ENCODE data around the gene KAT2B.
"Not testable (repeated sequence)": the region's sequence is repeated elsewhere in the genome, so short reads cannot be mapped to it uniquely, and the experiment has no call there.

The KAT2B gene

DNA sequence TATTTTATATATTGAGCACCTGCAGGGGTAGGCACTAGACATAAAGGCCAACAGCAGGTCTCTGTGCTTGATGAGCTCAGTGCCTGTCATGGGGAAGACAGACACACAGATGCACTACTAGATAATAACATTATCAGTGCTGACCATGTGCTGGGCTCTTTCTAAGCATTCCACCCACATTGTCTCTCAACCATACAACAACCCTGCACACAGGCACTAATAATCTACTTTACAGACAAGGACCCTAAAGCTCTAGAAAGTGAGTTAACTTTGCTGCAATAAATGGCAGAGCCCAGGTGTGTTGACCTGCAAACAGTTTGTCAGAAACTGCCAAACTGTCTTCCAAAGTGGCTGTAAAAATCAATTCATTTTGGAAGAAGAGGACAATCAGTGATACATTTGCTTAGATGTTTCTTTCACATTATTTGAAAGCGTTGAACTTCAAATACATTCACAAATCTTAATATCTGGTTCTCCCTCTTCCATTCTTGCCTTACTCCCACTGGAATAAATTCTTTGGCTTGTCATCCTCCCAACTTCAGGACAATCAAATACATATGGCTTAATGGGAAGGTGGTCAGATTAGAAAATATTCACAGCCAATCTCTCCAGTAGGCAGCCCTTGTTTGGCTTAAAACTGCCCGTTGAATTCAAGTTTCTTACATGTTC, 17.2 kb upstream of the KAT2B start:
- H3K27ac ChIP-seq (ENCODE audit: low read depth, low read length), result no peak overlapping the region
- no peaks in the 10 kb centered on the region for H3K9me3 ChIP-seq (ENCODE audit: control insufficient read depth in 1 of 2, low read length in 2 of 2)
- no peak overlapping the region for H3K4me3 ChIP-seq (ENCODE audit: low read depth in 1 of 2, low read length in 2 of 2)
- no peaks in the 10 kb centered on the region for H3K27me3 ChIP-seq (ENCODE audit: control insufficient read depth in 1 of 2, insufficient read depth in 2 of 2, low read length in 2 of 2)
- no peaks in the 10 kb centered on the region for H3K36me3 ChIP-seq (ENCODE audit: control insufficient read depth in 1 of 2, insufficient read depth in 2 of 2, low read length in 2 of 2)
- H3K9ac ChIP-seq (ENCODE audit: low read depth in 1 of 2, low read length in 2 of 2), result no peak overlapping the region
- peaks cover 4 to 10% of the 10 kb centered on the region in 2 donors for H3K4me1 ChIP-seq (ENCODE audit: control insufficient read depth in 1 of 2, insufficient read depth in 2 of 2, low read length in 2 of 2)

DNA sequence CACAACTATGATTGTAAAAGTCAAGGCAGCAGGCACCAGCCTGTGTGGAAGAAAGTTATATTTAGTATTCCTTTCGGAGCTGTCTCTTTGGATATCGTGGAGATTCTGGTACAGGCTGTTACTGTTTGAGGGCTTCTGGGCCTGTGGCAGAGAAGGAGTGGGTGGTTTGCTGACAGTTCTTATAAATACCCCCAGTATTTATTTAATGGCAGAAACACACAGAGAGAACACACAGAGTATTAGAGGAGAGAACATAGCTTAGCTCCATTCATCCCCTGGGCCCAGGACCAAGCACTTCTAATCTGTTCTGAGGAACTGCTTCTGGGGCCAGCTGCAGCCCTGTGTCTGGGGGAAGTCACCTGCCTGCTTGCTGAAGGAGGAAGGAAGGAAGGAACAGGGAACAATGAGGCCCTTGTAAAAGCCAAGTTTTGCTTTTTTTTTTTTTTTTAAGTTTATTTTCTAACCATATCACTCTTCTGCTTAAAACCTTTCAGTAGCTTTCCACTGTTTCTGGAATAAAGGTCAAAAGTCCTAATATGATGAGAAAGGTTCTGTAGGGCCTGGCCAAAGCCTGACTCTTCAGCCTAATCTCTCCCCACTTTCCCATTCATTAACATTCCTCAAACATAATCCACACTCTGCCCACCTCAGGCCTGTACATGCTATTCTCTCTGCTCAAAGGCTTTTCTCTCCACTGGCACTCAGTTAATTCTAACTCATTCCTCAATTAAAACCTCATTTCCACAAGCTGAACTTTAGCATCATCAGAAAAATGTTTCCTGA, 16.4 kb upstream of the KAT2B start:
- no peak overlapping the region for H3K4me3 ChIP-seq (ENCODE audit: low read depth in 1 of 2, low read length in 2 of 2)
- peaks cover 4 to 10% of the 10 kb centered on the region in 2 donors for H3K4me1 ChIP-seq (ENCODE audit: control insufficient read depth in 1 of 2, insufficient read depth in 2 of 2, low read length in 2 of 2)
- H3K36me3 ChIP-seq (ENCODE audit: control insufficient read depth in 1 of 2, insufficient read depth in 2 of 2, low read length in 2 of 2), result no peaks in the 10 kb centered on the region
- no peaks in the 10 kb centered on the region for H3K9me3 ChIP-seq (ENCODE audit: control insufficient read depth in 1 of 2, low read length in 2 of 2)
- H3K9ac ChIP-seq (ENCODE audit: low read depth in 1 of 2, low read length in 2 of 2), result no peak overlapping the region
- H3K27me3 ChIP-seq (ENCODE audit: control insufficient read depth in 1 of 2, insufficient read depth in 2 of 2, low read length in 2 of 2), result no peaks in the 10 kb centered on the region
- no peak overlapping the region for H3K27ac ChIP-seq (ENCODE audit: low read depth, low read length)

DNA sequence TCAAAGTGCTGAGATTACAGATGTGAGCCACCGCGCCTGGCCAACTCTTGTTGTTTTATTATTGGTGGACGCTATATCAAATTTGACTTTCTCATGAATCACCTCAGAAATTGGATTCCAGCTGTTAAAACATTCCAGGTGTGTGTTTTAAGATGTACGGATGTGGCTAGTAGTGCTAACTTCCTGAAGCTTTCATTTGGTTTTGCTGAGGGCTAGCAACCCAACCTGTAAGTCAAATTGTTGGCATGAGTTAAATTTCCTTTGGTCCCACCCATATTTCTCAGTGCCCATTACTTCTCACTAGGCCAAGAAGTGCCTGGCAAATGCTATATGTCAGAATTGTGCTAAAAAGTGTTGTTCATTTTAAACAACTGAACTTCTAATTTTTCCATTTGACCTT, 13.1 kb upstream of the KAT2B start:
- H3K4me1 ChIP-seq (ENCODE audit: control insufficient read depth in 1 of 2, insufficient read depth in 2 of 2, low read length in 2 of 2), result peaks cover 4 to 10% of the 10 kb centered on the region in 2 donors
- H3K9ac ChIP-seq (ENCODE audit: low read depth in 1 of 2, low read length in 2 of 2), result no peak overlapping the region
- no peak overlapping the region for H3K27ac ChIP-seq (ENCODE audit: low read depth, low read length)
- no peaks in the 10 kb centered on the region for H3K9me3 ChIP-seq (ENCODE audit: control insufficient read depth in 1 of 2, low read length in 2 of 2)
- no peaks in the 10 kb centered on the region for H3K27me3 ChIP-seq (ENCODE audit: control insufficient read depth in 1 of 2, insufficient read depth in 2 of 2, low read length in 2 of 2)
- no peaks in the 10 kb centered on the region for H3K36me3 ChIP-seq (ENCODE audit: control insufficient read depth in 1 of 2, insufficient read depth in 2 of 2, low read length in 2 of 2)
- no peak overlapping the region for H3K4me3 ChIP-seq (ENCODE audit: low read depth in 1 of 2, low read length in 2 of 2)

DNA sequence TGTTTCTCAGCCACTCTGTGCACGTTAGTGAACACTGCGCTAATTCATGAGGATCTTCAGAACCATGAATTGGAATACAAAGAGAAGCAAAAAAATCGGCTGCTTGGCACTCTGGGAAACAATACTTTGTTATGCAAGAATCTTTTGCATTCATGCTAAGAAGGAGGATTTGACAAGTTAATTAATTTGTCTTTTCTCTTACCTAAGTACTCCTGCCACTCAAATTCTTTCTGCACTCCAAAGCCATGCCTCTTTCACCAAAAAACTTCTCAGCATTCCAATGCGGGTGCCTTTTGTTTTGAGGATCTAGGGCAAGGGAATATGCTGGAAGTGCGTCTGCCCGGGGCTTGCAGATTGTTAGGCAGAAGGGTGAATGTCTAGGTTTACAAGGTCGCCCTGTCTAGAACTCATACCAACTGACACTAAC, 11.3 kb upstream of the KAT2B start:
- no peak overlapping the region for H3K4me3 ChIP-seq (ENCODE audit: low read depth in 1 of 2, low read length in 2 of 2)
- no peak overlapping the region for H3K9ac ChIP-seq (ENCODE audit: low read depth in 1 of 2, low read length in 2 of 2)
- no peaks in the 10 kb centered on the region for H3K36me3 ChIP-seq (ENCODE audit: control insufficient read depth in 1 of 2, insufficient read depth in 2 of 2, low read length in 2 of 2)
- H3K4me1 ChIP-seq (ENCODE audit: control insufficient read depth in 1 of 2, insufficient read depth in 2 of 2, low read length in 2 of 2), result peaks cover 0 to 3% of the 10 kb centered on the region in 2 donors
- H3K27ac ChIP-seq (ENCODE audit: low read depth, low read length), result no peak overlapping the region
- H3K27me3 ChIP-seq (ENCODE audit: control insufficient read depth in 1 of 2, insufficient read depth in 2 of 2, low read length in 2 of 2), result no peaks in the 10 kb centered on the region
- no peaks in the 10 kb centered on the region for H3K9me3 ChIP-seq (ENCODE audit: control insufficient read depth in 1 of 2, low read length in 2 of 2)

DNA sequence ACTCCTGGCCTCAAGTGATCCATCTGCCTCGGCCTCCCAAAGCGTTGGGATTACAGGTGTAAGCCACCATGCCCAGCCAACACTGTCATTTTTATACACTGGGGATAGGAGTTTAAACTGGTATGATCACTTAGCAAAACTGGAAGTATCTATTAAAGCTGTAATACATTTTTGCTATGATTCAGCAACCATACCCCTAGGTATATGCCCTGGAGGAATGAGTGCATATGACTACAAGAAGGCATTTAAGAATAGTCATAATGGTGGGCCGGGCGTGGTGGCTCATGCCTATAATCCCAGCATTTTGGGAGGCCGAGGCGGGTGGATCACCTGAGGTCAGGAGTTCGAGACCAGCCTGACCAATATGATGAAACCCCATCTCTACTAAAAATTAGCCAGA, 8.3 kb upstream of the KAT2B start:
- H3K4me3 ChIP-seq (ENCODE audit: low read depth in 1 of 2, low read length in 2 of 2); H3K9ac ChIP-seq (ENCODE audit: low read depth in 1 of 2, low read length in 2 of 2); H3K4me1 ChIP-seq (ENCODE audit: control insufficient read depth in 1 of 2, insufficient read depth in 2 of 2, low read length in 2 of 2); H3K9me3 ChIP-seq (ENCODE audit: control insufficient read depth in 1 of 2, low read length in 2 of 2); H3K27me3 ChIP-seq (ENCODE audit: control insufficient read depth in 1 of 2, insufficient read depth in 2 of 2, low read length in 2 of 2); H3K27ac ChIP-seq (ENCODE audit: low read depth, low read length); H3K36me3 ChIP-seq (ENCODE audit: control insufficient read depth in 1 of 2, insufficient read depth in 2 of 2, low read length in 2 of 2): not testable (repeated sequence)

DNA sequence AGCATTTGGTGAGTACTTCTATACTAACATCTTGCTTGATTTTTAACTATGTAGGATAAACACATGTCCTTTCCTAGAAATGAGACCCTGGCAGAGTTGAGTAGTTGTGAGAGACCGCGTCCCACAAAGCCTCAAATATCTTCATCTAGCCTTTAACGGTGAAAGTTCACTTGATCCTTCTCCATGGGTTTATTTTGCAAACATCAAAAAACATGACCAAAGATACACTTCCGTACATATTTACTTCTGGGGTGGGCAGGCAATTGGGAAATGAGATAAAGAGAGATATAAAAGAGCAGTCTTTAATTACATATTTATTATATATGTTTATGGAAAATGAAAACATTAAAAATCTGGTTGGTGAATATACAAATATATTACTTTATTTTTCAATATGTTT, 5.2 kb upstream of the KAT2B start:
- H3K4me1 ChIP-seq (ENCODE audit: control insufficient read depth in 1 of 2, insufficient read depth in 2 of 2, low read length in 2 of 2), result peaks cover 9 to 11% of the 10 kb centered on the region in 2 donors
- H3K27ac ChIP-seq (ENCODE audit: low read depth, low read length), result no peak overlapping the region
- no peaks in the 10 kb centered on the region for H3K36me3 ChIP-seq (ENCODE audit: control insufficient read depth in 1 of 2, insufficient read depth in 2 of 2, low read length in 2 of 2)
- no peak overlapping the region for H3K9ac ChIP-seq (ENCODE audit: low read depth in 1 of 2, low read length in 2 of 2)
- no peaks in the 10 kb centered on the region for H3K27me3 ChIP-seq (ENCODE audit: control insufficient read depth in 1 of 2, insufficient read depth in 2 of 2, low read length in 2 of 2)
- no peaks in the 10 kb centered on the region for H3K9me3 ChIP-seq (ENCODE audit: control insufficient read depth in 1 of 2, low read length in 2 of 2)
- H3K4me3 ChIP-seq (ENCODE audit: low read depth in 1 of 2, low read length in 2 of 2), result no peak overlapping the region

DNA sequence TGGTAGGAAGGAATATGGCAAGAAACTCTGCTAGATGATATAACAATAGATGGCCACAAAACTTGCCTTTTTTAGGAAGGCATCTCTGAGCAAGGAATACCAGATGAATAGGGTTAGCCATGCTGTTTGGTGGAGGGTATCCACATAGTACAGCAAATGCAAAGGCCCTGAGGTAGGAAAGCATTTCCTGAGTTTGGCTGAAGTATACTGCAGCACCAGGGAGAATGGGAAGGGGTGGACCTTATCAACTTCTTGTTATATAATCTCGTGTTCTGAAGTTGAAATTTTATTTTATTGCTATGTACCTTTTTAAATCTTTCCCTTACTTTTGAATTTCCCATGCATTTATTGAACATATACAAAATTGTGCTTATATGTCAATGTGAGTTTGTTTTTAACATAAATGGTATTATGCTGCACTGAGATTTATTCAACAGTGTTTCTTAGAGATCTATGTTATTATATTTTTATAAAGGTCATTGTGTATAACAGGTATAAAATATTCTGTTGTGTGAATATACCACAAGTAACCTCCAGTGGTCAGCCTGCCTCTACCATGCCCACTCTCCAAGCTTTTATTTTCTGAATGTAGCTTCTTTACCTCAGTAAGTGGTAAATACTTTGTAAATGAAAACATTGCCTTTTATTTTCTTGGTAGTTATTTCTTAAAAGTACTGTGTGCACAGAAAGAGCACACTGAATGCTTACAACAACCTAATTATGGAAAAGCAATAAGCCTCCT, 2.8 kb upstream of the KAT2B start:
- Histone ChIP-seq H3K9ac (ENCODE audit: low read depth in 1 of 2, low read length in 2 of 2) (no peak overlapping the region), H3K27me3 (ENCODE audit: control insufficient read depth in 1 of 2, insufficient read depth in 2 of 2, low read length in 2 of 2) (no peaks in the 10 kb centered on the region), H3K4me1 (ENCODE audit: control insufficient read depth in 1 of 2, insufficient read depth in 2 of 2, low read length in 2 of 2) (peaks cover 19 to 23% of the 10 kb centered on the region in 2 donors), H3K9me3 (ENCODE audit: control insufficient read depth in 1 of 2, low read length in 2 of 2) (no peaks in the 10 kb centered on the region), H3K36me3 (ENCODE audit: control insufficient read depth in 1 of 2, insufficient read depth in 2 of 2, low read length in 2 of 2) (no peaks in the 10 kb centered on the region), H3K4me3 (ENCODE audit: low read depth in 1 of 2, low read length in 2 of 2) (no peak overlapping the region), H3K27ac (ENCODE audit: low read depth, low read length) (no peak overlapping the region)

DNA sequence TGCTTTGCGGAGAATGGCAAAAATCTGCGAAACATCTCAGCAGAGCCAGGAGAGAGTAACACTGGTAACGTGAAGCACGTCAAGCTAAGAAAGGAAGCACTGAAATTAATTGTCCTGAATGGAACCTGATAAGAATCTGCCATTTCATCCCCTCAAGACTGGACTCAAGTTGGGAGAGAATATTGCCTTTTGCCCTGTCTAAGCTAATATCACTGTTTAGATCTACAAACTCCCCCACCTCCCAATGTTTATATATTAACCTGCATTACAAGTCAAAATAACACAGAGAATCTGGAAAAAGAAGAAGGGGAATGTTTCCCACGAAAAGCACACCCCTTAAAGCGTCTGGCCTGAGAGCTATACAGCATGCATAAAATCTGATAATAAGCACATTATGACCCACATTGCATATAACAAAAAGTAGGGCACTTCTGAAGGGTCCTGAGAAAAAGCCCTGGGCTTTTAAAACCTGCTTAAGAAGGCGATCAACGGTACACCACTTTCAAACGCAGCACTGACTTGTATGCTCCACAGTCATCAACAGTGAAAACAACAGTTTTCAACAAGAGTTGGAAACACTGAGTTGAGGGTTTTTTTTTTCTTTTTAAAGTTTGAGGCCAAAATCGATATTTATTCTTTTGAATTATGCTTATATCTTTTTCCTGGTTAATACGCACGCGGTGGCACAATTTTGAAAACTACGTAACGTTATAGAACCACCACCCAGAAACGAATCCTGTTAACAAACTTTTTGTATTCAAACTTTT, 1.4 kb upstream of the KAT2B start:
- Histone ChIP-seq H3K27me3 (ENCODE audit: control insufficient read depth in 1 of 2, insufficient read depth in 2 of 2, low read length in 2 of 2) (no peaks in the 10 kb centered on the region), H3K9me3 (ENCODE audit: control insufficient read depth in 1 of 2, low read length in 2 of 2) (no peaks in the 10 kb centered on the region), H3K4me1 (ENCODE audit: control insufficient read depth in 1 of 2, insufficient read depth in 2 of 2, low read length in 2 of 2) (peaks cover 28 to 36% of the 10 kb centered on the region in 2 donors), H3K36me3 (ENCODE audit: control insufficient read depth in 1 of 2, insufficient read depth in 2 of 2, low read length in 2 of 2) (no peaks in the 10 kb centered on the region), H3K27ac (ENCODE audit: low read depth, low read length) (no peak overlapping the region), H3K4me3 (ENCODE audit: low read depth in 1 of 2, low read length in 2 of 2) (peak overlapping the region; percentile 77 to 79), H3K9ac (ENCODE audit: low read depth in 1 of 2, low read length in 2 of 2) (peak overlapping the region; percentile 54 to 72)

DNA sequence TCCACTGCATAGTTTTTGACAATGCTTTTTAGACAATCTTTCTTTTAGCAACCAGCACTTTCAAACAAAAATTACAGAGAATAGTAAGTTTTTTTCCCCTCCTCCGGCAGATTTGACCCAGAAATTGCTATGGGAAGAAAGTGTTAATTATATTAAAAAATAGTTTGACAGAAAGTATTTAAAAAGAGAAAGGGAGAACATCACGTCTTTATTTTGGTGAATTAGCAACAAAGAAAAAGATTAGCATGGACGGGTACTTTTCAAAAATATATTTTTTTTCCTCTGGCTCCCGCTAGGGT, 831 bp upstream of the KAT2B start:
- Histone ChIP-seq H3K4me1 (ENCODE audit: control insufficient read depth in 1 of 2, insufficient read depth in 2 of 2, low read length in 2 of 2) (peaks cover 30 to 41% of the 10 kb centered on the region in 2 donors), H3K9me3 (ENCODE audit: control insufficient read depth in 1 of 2, low read length in 2 of 2) (no peaks in the 10 kb centered on the region), H3K4me3 (ENCODE audit: low read depth in 1 of 2, low read length in 2 of 2) (peak overlapping the region; percentile 77 to 79), H3K36me3 (ENCODE audit: control insufficient read depth in 1 of 2, insufficient read depth in 2 of 2, low read length in 2 of 2) (no peaks in the 10 kb centered on the region), H3K27ac (ENCODE audit: low read depth, low read length) (peak overlapping the region; percentile 87), H3K9ac (ENCODE audit: low read depth in 1 of 2, low read length in 2 of 2) (peak overlapping the region in 1 of 2 donors; percentile 72), H3K27me3 (ENCODE audit: control insufficient read depth in 1 of 2, insufficient read depth in 2 of 2, low read length in 2 of 2) (no peaks in the 10 kb centered on the region)

Measured in duodenal mucosa (tissue), 2 donors.